Activated CD8-positive, alpha-beta memory T cell treated with anti-CD3 and anti-CD28 coated beads for 4 hours (primary cell): ENCODE results near the gene L3MBTL4.
"Not testable (repeated sequence)": the region's sequence is repeated elsewhere in the genome, so short reads cannot be mapped to it uniquely, and the experiment has no call there.

ENCODE experiments used
- DNase-seq, 2 donors: peaks; one replicate each; pipeline ENCODE4 v3.0.0-alpha.2; 2020; ENCODE audit warnings: low read depth in 2 of 2

Gene L3MBTL4

GRCh38 chr18:6199777-6200176 is 214.9 kb downstream of the L3MBTL4 start:
- no peak for DNase-seq

DNA sequence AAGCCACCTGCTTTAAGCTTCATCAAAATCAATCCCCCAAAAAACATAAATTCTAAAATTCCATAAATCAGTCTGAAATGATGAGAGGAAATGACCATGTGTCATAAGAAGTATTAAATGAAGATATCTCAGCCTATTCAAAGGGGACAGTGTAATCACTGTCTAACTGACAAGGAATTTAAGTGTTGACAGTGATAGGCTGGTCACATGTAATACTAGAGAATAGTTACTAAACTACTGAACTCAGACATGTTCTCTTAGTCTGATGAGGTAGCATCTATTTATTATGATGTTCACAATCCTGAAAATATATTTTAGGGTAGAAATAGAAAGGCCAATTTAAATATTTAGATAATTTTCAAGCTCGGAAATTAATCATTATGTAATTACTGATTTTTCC is 216.1 kb downstream of the L3MBTL4 start:
- no peak for DNase-seq

DNA sequence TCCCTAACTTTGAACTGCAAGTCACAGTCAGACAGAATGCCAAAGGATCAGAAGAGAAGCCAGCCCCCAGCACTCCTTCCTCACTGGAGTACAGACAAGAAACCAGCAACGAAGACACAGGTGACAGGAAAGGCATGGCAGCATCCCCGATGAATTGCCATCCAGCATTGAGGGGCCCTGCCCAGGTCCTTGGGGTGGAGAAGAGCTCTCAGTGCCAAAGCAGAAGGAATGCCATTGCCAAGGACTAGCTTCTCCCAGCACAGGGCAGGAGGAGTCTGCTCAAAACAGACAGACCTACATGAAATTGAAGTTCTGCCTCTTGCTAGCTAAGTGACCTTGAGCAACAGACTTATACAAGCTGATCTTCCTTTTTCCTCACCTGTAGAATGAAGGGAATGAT is 220.1 kb downstream of the L3MBTL4 start:
- DNase-seq, result no peak

DNA sequence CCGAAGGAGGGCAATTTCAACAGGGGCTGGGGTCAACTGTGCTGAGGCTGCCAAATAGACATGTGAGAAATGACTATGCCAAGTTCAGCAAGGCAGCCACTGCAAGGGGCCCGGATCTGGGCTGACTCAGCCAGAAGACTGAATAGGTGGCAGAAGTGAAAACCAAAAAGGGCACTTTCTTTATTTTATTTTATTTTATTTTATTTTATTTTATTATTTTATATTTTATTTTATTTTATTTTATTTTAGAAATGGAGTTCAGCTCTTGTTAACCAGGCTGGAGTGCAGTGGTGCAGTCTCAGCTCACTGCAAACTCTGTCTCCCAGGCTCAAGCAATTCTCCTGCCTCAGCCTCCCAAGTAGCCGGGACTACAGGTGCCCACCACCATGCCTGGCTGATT is 228.9 kb downstream of the L3MBTL4 start:
- DNase-seq, result not testable (repeated sequence)

GRCh38 chr18:6174983-6175745 is 239.5 kb downstream of the L3MBTL4 start:
- DNase-seq, result no peak

DNA sequence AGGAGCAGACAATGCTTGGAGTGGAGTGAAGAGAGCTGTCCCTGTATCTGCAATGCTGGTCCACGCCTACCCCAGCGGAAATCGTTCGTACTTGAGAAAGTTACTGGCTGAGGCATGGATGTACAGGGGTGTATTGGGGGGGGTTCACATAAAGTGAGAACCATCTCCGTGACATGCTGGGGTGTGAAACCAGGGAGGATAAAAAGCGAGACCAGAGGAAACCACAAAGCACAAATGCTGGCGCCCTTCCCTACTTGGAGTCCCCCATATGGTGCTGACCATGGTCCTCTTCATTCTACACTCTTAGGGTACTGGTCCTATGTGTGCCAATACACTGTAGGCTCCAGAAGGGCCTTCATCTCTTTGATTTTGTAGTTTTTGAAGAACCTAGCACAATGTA is 244.1 kb downstream of the L3MBTL4 start:
- no peak for DNase-seq

- DNase-seq, result no peak
Measured at GRCh38 chr18:6161549-6161948, 253.2 kb downstream of the L3MBTL4 start.

DNA sequence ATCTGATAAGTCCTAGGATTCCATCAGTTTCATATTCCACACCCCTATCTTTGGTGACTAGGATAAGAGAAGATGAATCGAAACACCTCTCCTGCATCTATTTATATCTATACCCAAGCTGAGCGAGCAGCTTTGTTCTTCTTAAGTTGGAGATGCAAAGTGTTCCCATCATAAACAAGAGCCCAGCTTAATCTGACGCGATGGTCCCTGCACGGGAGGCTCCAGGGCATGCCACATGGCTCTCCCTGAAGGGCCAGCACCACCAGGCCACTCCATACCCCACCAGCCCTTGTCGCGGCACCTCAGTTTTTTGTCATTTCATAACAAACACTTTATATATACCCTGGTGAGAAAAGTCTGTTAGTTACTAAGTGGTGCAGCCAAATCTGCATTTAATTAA is 255.3 kb downstream of the L3MBTL4 start:
- DNase-seq, result no peak

- no peak for DNase-seq
Measured at GRCh38 chr18:6158958-6159357, 255.8 kb downstream of the L3MBTL4 start.

DNA sequence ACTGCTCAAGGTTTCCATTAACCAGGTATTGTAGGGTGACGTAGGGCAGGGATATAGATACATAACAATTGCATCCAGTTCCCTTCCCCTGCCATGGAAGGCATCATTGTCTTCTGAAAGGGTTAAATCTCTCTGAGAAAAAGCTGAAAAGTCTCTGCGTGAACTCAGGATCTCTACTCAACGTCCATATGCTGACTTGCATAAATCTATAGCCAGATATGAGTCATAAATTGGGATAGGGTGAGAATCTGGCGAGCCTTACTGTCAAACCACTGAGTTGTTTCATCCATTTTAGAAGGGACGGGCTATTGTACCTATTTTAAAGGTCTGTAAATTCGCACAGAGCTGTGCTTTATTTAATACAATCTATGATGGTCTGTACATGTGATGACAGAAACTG is 258.3 kb downstream of the L3MBTL4 start:
- DNase-seq, result no peak

GRCh38 chr18:6155707-6156106 is 259.0 kb downstream of the L3MBTL4 start:
- no peak for DNase-seq

GRCh38 chr18:6150430-6150829 is 264.3 kb downstream of the L3MBTL4 start:
- no peak for DNase-seq

DNA sequence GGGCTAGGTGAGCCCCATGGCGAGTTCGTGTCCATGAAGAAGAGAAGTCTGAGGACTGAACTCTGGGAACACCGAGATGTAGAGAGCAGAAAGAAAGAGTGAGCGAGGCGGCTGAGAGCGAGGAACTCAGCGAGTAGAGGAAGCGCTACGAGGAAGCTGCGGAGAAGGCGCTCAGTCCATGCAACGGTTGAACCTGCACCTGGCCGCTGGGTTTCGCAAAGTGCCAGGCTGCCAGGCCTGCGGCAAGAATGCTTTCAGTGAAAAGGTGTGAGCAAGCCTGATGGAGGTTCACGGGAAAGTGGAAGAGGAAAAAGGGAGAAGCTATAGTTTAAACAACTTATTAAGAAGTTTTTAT is 268.4 kb downstream of the L3MBTL4 start:
- no peak for DNase-seq

GRCh38 chr18:6145645-6146306 is 268.9 kb downstream of the L3MBTL4 start:
- DNase-seq, result no peak

- no peak for DNase-seq
Measured at GRCh38 chr18:6139007-6139406, 275.7 kb downstream of the L3MBTL4 start.

DNA sequence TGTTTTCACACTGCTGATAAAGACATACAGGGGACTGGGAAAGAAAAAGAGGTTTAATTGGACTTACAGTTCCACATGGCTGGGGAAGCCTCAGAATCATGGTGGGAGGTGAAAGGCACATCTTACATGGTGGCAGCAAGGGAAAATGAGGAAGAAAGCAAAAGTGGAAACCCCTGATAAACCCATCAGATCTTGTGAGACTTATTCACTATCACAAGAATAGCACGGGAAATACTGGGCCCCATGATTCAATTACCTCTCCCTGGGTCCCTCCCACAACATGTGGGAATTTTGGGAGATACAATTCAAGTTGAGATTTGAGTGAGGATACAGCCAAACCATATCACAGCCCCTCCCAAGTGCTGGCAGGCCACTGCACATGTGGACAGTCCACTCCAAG is 278.8 kb downstream of the L3MBTL4 start:
- DNase-seq, result not testable (repeated sequence)

DNA sequence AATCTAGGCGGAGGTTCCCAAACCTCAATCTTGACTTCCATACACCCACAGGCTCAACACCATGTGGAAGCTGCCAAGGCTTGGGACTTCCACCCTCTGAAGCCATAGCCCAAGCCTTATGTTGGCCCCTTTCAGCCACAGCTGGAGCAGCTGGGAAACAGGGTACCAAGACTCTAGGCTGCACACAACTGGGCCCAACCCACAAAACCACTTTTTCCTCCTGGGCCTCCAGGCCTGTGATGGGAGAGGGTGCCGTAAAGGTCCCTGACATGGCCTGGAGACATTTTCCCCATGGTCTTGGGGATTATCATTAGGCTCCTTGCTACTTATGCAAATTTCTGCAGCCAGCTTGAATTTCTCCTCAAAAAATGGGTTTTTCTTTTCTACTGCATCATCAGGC is 279.7 kb downstream of the L3MBTL4 start:
- not testable (repeated sequence) for DNase-seq

GRCh38 chr18:6132751-6133368 is 281.9 kb downstream of the L3MBTL4 start:
- DNase-seq, result no peak

DNA sequence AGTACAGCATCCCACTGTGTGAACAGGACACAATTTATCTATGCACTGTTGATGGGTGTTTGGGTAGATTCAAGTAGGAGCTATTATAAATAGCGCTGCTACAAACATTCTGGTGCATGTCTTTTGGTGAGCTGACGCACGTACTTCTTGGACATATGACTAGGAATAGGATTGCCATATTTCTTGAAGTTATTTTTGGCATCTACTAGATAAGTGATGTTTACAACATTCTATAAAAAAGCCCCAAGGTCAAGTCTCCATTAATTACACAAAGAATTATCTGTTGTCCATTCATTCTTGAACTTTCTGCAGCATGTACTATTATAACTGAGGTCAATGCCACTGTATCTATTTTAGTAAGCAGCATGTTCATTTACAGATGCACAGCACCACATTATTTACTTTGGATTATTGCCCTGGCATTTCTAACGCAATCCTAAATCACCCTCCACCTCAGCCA is 293.9 kb downstream of the L3MBTL4 start:
- no peak for DNase-seq

DNA sequence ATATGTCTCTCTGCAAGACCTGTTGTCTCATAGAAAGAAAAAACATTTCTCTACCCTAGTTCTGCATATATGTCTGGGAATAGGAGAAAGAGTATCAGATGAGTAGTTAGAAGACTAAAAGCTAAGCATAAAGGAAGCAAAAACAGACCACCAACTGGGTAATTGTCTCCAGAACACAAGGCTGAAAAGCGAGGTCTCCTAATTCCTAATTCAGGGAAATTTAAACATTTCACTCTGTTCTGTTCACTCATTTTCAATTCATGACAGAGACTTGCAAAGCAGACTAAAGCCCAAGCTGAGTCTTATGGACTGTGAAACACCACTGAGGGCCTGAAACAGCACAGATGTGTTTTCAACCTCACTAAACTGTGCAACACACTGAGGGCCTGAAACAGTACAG is 294.9 kb downstream of the L3MBTL4 start:
- no peak for DNase-seq

GRCh38 chr18:6118080-6118479 is 296.6 kb downstream of the L3MBTL4 start:
- no peak for DNase-seq

DNA sequence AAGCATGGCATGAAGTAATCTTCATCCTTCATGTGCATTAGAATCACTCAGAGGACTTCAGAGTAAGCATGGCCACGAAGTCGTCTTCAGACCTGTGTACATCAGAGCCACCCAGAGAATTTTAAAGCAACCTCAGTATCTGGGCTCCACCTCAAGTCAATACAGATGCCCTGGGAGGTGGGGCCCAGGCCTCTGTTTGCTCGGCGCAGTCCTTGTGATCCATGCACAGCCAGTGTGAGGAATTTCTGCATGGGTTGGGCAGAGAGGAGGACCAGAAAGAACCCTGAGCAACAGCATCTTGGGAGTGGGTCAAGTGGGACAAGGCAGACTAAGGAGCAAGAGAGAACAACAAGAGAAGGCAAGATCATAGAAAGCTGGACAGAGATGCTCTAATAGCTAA is 299.0 kb downstream of the L3MBTL4 start:
- no peak for DNase-seq

- DNase-seq, result no peak
Measured at GRCh38 chr18:6113650-6114049, 301.1 kb downstream of the L3MBTL4 start.
